Medulla oblongata (tissue), 1 donor: ENCODE data around the gene PI4KA.
"Not testable (repeated sequence)": the region's sequence is repeated elsewhere in the genome, so short reads cannot be mapped to it uniquely, and the experiment has no call there.

Source experiments
- DNase-seq: peaks from one replicate; pipeline ENCODE4 v3.0.0-alpha.2; 2015; ENCODE audit errors: extremely low spot score

Gene PI4KA

DNA sequence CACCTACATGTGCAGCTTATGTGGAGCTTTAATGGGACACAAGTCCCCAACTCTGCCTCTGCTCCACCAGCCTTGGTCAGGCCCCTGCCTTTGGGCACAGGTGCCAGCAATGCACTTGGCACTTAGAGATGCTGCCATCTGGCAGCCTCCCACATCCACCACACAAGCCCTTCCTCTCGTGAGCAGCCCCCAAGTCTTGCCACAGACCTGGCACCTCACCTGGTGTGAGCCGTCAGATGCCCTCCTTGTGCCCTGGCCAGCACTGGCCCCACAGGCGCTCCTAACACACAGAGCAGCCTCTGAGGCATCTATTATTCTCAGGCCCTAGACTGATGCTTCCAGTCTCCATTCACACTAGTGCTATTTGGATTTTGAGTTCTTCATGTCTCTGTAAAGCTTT is 109.2 kb downstream of the PI4KA start:
- DNase-seq: no peak

GRCh38 chr22:20748731-20749428 is 109.7 kb downstream of the PI4KA start:
- DNase-seq: no peak

DNA sequence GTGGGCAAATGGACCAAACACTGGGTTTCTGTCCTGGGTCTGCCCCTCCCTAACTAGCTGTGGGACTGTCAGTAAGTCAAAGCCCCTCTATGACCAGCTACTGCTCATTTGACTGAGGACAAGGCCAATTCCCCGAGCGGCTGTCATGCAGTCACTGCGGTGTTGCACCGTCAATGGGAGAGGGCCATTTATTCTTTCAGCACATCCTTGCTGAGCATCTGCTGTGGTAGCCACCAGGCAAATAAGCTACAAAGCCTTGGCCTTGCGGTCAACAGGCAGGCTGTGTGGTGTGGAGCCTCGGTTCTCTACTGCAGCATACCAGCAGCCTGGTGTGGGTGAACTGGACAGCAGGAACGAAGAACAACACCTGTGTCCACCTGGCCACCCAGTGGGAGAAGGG is 110.5 kb downstream of the PI4KA start:
- DNase-seq: no peak

DNA sequence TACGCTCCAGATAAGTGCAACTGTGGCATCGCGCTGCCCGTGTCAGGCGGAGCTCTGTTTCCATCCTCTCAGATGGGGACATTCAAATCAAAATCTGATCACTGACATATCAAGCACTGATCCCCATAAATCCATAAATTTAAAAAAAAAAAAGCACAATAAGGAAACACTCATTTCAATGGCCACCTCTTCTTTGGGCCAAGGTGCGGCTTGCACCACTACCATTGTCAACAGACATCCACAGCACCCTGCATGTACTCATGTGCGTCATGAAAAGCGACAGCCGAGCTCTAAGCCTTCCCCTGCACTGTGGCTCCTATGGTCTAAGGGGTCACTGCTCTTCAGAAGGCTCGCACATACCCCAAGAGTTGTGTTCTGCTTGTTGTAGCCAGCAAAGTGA is 111.4 kb downstream of the PI4KA start:
- no peak for DNase-seq

GRCh38 chr22:20746431-20747189 is 112.0 kb downstream of the PI4KA start:
- DNase-seq: no peak

DNA sequence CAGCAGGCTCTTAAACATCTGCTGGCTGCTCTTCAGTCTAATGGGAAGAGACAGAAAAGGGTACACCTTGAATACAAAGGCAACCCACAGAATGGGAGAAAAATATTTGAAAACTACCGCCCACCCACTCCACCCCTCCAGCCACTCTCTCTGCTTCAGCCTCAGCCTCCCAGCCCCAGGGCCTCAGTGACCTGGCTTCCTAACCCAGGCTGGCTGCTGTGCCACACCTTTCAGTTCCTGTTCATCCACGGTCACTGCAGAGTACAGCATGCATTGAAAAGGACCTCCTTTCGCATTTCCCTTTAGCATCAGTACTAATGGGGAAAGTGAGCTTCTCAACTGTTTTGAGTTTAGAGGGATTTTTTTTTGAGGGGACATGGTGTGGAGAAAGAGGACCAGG is 113.5 kb downstream of the PI4KA start:
- no peak for DNase-seq

DNA sequence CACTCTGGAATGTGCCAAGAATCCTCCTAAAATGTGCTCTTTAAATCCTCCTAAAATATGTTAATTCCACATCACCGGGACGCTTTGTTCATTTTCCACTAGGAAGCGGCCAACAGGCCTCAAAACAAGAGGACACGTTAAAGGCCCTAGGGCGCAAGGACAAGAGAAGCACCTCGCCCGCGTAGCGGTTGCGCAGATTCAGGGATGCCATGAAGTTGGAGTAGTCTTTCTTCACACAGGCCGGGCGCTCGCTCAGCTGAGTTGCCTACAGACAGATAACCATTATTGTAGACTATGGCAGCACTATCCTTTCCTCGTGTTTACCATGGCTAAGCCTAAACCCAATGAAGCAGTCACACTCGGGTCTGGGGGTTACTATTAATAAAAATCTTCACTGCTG is 114.2 kb downstream of the PI4KA start:
- no peak for DNase-seq

DNA sequence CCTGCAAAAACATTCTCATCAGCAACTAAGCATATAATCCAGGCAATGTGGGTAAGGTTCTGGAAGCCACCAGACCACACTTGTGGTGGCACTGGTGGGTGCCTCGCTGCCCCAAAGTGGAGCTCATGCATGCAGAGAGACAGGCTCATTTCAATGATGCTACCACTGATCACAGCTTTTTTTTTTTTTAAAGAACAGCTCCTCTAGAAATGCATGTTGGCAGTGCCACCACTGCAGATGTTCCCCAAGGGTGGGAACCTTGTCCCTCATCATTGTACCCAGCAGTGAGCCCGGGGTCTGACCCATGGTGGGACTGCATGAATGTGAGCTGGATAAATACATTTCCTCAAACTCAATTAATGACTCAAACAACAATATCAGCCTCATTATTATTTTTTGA is 115.8 kb downstream of the PI4KA start:
- no peak for DNase-seq

- DNase-seq: peak; percentile 64
These were observed 116.7 kb downstream of the PI4KA start for GRCh38 chr22:20741634-20742581.

- no peak for DNase-seq
These were observed 117.5 kb downstream of the PI4KA start for GRCh38 chr22:20741008-20741633.

- DNase-seq: no peak
These were observed 118.2 kb downstream of the PI4KA start for GRCh38 chr22:20740222-20740951.

DNA sequence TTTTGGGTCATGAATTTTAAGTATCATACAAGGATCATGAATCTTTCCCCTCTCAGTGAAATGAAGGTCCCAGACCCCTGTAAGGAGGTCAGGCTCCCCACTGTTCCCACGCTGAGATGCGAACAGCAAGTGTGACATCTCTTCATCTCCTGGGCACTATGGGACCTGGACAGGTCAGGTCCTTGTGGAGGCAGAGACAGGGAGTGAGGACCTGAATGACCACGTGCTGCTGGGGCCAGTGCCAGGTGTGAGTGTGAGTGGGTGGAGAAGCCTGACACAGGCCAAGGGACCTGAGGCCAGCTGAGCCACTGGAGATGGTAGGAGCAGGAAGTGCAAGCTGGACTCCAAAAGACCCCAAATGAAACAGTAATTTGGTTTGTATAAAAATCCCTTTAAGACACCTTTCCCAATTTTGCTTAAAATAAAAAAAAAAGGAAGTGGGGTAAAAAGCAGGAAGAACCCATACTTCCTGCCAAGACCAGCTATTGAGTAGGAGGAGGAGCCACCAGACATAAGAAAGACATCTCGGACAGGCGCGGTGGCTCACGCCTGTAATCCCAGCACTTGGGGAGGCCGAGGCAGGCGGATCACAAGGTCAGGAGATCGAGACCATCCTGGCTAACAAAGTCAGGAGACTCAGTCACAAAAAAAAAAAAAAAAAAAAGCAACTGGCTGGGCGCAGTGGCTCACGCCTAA is 120.1 kb downstream of the PI4KA start:
- no peak for DNase-seq

GRCh38 chr22:20736891-20737290 is 121.7 kb downstream of the PI4KA start:
- not testable (repeated sequence) for DNase-seq

DNA sequence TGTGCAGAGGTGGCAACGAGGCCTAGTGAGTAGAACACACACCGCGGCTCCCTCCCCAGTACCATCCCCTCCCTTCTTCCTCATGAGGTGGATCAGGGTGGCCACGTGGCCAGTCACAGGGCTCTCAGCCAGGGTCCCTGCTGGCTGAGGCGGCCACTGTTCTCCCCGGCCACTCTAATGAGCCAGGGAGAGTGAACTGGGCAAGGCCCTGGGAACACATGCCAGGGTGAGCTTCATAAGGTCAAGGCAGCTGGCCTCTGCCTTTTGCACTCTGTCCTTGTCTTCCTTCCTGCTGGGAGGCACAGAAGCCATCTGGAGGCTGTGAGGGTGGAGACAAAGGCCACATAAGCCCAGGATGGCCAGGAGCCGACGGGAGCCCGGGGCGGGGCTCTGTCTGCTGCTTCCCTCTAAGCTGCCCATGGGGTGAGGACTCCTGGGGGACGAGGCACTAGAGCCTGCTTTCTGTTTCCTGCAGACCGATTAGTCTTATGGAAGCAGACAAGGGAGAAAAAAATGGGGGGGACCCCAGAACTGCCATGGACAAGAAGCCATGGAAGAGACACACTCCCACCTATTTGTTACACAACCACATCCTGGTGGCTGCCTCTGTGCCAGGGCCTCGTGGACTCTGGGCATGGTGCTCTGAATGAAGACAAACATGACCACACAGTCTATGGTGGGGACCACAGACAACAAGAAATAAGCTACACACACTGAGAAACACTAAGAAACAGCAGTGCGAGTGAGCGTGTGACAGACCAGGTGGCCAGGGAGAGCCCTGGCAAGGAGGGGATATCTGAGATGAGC is 123.1 kb downstream of the PI4KA start:
- DNase-seq: not testable (repeated sequence)

GRCh38 chr22:20732431-20732830 is 126.2 kb downstream of the PI4KA start:
- not testable (repeated sequence) for DNase-seq

DNA sequence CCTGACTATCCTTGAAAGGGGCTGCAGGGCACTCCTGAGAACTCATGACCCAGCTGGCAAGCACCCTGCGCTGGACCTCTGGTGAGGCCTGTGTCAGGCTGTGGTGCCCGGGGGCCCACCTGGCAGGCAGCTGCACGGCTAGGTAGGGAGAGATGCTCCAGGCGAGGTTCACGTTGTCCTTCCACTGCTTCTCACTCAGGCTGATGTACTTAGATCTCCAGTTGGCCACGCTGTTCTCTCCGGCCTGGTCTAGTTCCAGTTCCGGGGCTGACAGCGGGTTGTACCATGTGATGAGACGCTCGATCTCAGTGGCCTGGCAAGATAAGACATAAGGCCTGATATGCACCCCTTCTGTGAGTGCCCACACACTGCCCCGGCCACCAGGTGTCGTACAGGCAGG is 129.4 kb downstream of the PI4KA start:
- no peak for DNase-seq

DNA sequence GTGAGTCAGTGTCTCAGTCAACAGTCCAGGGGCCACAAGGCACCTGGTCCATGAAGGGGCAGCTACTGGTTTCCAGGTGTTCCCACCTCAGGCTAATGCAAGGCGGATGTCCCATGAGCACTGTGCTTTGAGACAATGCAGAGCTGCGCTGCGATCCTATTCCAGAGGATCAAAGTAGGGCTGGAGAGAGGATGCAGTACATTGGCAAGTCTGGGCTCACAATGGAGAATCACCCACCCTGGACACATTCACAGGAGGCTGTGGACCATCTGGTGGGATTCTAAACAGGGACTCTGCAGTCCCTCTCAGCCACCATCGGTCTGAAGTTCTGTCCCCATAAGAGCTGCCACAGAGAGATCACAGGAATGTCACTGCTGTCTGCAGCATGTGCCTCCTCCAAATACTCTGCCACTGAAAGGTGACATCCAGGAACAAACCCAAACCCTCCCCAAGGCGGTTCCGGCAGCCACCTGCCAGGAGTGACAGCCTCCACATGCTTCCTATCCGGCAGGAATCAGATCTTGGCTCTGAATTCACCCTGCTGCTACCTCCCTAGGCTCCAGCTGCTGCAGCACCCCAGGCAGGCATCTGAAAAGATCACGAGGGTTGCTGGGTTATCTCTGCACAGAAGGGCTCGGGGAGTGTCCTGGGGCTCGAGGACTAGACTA is 130.0 kb downstream of the PI4KA start:
- DNase-seq: no peak

GRCh38 chr22:20727118-20728015 is 131.2 kb downstream of the PI4KA start:
- DNase-seq: no peak
